HG02870 (cell line): ENCODE results near the gene FLNC.

ENCODE experiments used
- ATAC-seq: cut with Tn5 transposase; IDR thresholded peaks from one replicate; pipeline ENCODE4 v1.9.1; 2021; ENCODE audit warnings: mild to moderate bottlenecking, moderate library complexity; ENCODE audit not compliant: unreplicated experiment

Gene FLNC

DNA sequence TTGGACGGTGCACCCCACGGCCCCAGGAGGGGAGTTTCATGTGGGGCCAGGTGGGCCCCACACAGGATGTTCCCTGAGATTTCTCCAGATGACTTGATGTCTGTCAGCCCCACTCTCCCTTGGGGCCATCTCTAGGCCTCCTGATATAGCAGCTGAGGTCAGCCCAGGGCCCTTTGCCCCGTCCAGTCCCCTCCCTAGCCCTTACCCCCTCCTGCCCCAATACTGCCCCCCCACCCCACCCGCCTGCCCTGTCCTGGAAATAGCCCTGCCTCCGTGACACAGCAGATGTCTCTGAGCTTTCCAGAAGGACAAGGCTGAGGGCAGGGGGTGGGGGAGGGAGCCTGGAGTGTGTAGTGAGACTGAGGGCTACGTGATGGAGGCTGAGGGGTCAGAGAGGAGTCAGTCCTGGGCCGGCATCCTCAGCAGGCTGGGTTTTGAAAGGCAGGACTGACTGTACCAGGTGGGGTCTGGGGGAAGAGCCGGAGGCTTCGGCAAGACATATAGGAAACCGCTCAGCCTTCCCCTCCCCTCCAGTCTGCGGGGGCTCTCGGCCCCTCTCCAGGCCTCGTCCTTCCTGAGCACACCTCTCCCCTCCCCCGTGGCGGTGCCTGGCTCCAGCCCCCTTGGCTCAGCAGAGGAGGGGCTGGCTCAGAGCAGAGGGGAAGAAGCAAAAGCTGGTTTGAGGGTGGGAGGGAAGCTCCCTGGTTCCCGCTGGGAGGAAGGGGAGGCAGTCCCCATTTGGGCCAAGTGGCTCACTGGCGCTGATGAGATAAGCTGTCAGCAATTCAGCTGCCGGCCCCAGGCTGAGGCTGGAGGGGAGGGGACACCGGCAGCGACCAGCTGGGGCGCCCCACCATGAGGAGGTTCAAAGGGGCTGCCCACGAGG lies 2.0 kb downstream of the FLNC start:
- no peak for ATAC-seq

DNA sequence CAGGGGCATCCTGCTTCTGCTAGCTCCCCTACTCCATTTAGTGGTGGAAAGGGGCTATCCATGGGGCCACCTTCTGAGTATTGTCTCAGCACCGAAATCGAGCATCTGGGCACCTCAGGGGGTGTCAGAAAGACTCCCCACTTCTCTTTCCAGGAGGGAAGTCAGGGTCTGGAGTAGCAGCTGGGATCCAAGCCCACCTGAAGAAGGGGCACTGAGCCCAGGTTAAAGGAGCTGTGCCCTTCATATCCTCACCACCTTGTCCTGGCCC lies 2.6 kb downstream of the FLNC start:
- no peak for ATAC-seq

- no peak for ATAC-seq
Measured at GRCh38 chr7:128833148-128833945, 3.1 kb downstream of the FLNC start.

GRCh38 chr7:128833946-128834325 lies 3.7 kb downstream of the FLNC start:
- no peak for ATAC-seq

GRCh38 chr7:128835231-128835751 lies 5.1 kb downstream of the FLNC start:
- no peak for ATAC-seq

DNA sequence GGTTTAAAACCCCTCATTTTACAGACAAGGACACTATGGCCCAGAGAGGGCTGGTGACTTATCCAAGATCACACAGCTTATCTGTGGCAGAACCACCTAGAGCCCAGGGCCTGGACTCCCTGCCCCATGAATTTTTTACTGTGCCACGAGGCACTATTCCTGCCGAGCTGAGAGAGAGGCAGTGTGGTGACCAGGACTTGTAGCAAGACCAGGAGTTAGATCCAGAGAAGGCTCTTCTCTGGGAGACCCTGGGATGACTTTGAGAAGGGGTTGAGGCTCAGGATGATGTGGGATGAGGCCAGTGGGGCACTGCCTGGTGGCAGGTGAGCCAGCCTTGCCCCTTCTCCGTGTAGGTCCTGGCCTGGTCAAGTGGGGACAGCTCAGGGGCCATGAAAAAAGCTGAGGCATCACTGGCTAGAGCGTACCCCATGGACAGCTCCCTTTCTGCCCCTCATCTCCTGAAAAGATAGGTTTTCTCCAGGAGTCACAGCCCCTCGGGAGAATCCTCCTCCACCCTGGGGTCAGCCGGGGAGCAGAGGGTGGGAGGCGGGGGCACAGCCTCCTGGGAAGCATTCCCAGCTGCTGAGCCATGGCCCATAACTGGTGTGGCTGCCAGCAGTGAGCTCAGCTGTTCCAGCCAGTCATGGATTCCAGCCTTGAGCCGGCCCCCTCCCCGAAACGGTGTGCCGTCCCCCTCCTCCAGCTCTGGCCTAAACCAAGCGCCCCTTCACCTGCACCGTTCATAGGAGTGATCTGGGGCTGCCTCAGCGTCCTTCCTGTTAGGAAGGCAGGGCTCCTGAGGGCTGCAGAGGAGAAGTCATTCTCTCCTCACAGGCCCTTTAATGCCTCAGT lies 5.8 kb downstream of the FLNC start:
- no peak for ATAC-seq

- no peak for ATAC-seq
Measured at GRCh38 chr7:128836729-128837348, 6.6 kb downstream of the FLNC start.

GRCh38 chr7:128837521-128837921 lies 7.3 kb downstream of the FLNC start:
- ATAC-seq: no peak

DNA sequence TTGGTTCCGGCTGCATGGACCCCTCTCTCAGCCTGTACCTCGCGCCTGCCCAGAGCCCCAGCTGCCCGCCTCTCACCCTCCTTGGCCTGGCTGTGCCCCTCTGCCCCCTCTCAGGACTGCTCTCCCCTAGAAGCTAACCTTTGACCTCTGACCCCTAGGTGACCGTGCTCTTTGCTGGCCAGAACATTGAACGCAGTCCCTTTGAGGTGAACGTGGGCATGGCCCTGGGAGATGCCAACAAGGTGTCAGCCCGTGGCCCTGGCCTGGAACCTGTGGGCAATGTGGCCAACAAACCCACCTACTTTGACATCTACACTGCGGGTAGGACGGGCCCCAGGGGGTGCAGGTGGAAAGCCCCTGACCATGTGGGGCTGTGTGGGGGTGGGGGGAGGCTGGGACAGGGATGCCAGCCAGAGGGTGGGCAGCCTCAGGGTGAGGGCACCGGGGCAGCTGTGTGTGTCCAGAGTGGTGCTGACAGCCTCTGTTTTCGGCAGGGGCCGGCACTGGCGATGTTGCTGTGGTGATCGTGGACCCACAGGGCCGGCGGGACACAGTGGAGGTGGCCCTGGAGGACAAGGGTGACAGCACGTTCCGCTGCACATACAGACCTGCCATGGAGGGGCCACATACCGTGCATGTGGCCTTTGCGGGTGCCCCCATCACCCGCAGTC lies 8.0 kb downstream of the FLNC start:
- ATAC-seq: no peak

GRCh38 chr7:128838981-128839731 lies 8.9 kb downstream of the FLNC start:
- ATAC-seq: no peak

GRCh38 chr7:128839751-128840177 lies 9.6 kb downstream of the FLNC start:
- ATAC-seq: no peak

GRCh38 chr7:128840326-128841170 lies 10.3 kb downstream of the FLNC start:
- no peak for ATAC-seq

DNA sequence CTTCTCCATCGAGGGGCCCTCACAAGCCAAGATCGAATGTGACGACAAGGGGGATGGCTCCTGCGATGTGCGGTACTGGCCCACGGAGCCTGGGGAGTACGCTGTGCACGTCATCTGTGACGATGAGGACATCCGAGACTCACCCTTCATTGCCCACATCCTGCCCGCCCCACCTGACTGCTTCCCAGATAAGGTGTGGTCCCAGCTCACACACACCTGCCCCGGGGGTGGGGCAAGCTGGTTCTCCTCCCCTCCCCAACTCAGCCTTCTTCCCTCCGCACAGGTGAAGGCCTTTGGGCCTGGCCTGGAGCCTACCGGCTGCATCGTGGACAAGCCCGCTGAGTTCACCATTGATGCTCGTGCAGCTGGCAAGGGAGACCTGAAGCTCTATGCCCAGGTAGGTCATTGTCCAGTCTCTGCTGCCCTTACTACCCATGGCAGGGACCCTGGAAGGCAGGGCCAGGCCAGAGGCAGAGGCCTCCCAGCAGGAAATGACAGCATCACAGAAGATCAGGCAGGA lies 11.0 kb downstream of the FLNC start:
- no peak for ATAC-seq

- no peak for ATAC-seq
Measured at GRCh38 chr7:128841921-128842673, 11.9 kb downstream of the FLNC start.

- ATAC-seq: no peak
Measured at GRCh38 chr7:128842674-128843641, 12.8 kb downstream of the FLNC start.

GRCh38 chr7:128843938-128844621 lies 13.9 kb downstream of the FLNC start:
- no peak for ATAC-seq
